ENCODE data around the gene DSTYK. TPM values are rescaled to one million over a fixed set of nuclear protein-coding genes. Genes with fewer than 3 reads are reported as not detected.

The DSTYK gene, protein sequence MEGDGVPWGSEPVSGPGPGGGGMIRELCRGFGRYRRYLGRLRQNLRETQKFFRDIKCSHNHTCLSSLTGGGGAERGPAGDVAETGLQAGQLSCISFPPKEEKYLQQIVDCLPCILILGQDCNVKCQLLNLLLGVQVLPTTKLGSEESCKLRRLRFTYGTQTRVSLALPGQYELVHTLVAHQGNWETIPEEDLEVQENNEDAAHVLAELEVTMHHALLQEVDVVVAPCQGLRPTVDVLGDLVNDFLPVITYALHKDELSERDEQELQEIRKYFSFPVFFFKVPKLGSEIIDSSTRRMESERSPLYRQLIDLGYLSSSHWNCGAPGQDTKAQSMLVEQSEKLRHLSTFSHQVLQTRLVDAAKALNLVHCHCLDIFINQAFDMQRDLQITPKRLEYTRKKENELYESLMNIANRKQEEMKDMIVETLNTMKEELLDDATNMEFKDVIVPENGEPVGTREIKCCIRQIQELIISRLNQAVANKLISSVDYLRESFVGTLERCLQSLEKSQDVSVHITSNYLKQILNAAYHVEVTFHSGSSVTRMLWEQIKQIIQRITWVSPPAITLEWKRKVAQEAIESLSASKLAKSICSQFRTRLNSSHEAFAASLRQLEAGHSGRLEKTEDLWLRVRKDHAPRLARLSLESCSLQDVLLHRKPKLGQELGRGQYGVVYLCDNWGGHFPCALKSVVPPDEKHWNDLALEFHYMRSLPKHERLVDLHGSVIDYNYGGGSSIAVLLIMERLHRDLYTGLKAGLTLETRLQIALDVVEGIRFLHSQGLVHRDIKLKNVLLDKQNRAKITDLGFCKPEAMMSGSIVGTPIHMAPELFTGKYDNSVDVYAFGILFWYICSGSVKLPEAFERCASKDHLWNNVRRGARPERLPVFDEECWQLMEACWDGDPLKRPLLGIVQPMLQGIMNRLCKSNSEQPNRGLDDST
- total RNA-seq = 15.5 TPM
- polyA plus RNA-seq = 8.6 TPM

- no peaks in the 10 kb centered on the region for H3K36me3 ChIP-seq (ENCODE audit: insufficient read depth)
- WGBS = under 1% methylated on average over 67 of the region's 67 CpGs
- peak within 1 kb of the TSS; percentile 83 for H3K4me3 ChIP-seq (ENCODE audit: low read depth, low read length)
- H3K4me1 ChIP-seq (ENCODE audit: insufficient read depth) = no peaks in the 10 kb centered on the region
- peak; percentile 90 for DNase-seq (ENCODE audit: extremely low spot score)
- H3K27ac ChIP-seq (ENCODE audit: low read depth) = peak within 1 kb of the TSS; percentile 83
These were observed at the start of gene DSTYK for GRCh38 chr1:205211169-205211838. DSTYK (minus strand) TSS chr1:205211702; CDS start chr1:205211535, 167 bp downstream.

DNA sequence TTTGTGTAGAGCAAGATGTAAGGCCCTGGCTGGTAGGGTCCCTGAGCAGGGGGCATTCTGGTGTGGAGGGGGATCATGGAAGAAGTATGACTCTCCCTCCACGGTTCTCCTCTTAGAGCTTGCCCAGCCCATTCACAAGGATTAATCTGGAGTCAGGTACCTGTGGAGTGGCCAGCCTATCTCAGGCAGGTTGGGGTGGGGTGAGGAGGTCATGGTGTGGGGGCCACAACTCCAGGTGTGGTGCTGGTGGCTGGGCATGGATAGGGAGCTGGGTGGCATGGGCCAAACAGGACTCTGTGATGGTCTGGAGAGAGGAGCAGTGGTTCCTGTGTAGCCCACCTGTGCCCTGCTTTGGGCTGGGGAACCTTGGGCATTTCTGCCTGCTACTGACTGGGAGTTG, 48.5 kb upstream of the DSTYK start:
- WGBS = 86% methylated on average over 1 of the region's 1 CpG

DNA sequence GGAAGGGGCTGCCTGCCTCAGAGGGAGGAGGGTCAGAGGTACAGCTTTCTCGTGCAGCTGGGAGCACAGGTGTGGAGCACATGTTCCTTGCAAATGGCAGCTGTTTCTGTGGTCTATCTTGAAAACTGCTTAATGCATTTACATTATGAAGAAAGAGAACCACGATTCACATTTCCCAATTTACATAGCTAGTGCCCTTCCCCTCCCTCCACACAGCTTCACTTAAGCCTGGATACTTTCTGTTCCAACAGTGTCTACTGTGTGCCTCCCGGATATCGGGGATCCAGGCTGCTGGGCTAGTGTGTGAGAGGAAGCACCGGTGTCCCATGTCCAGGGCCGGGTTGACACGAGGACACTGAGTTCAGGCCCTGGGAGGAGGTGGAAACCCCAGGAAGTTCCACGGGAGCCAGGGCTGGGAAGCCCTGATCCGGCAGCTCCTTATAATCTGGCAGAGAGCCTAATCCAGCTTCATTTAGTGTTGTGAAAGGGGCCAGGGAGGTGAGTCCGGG, 47.9 kb upstream of the DSTYK start:
- Histone ChIP-seq H3K4me3 (ENCODE audit: low read depth, low read length) (no peak overlapping the region), H3K36me3 (ENCODE audit: insufficient read depth) (no peaks in the 10 kb centered on the region), H3K4me1 (ENCODE audit: insufficient read depth) (no peaks in the 10 kb centered on the region), H3K27ac (ENCODE audit: low read depth) (no peak overlapping the region)
- no peak for DNase-seq (ENCODE audit: extremely low spot score)
- WGBS = 54% methylated on average over 10 of the region's 10 CpGs

More for the DNA sequence above, 48.5 kb upstream of the DSTYK start:
- Histone ChIP-seq H3K4me3 (ENCODE audit: low read depth, low read length) (no peak overlapping the region), H3K27ac (ENCODE audit: low read depth) (no peak overlapping the region), H3K36me3 (ENCODE audit: insufficient read depth) (no peaks in the 10 kb centered on the region), H3K4me1 (ENCODE audit: insufficient read depth) (no peaks in the 10 kb centered on the region)
- DNase-seq (ENCODE audit: extremely low spot score) = no peak

DNA sequence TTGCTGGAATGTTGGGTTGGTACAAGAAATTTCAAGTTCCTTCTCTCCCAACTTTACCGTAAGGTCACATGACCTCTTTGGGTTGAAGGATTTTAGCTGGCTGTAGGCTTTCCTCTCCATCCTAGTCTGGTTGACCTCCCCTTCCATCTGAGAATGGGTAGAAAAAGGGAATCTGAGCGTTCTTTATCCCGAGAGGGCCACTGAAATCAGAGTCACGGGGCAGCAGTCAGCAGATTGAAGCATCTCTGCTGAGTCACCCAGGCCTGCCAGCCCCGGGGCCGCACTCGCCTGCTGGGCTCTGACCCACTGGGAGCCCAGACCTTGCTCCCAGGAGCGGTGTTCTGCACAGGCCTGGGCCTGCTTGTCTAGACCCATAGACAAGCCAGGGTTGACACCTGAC, 47.2 kb upstream of the DSTYK start:
- Histone ChIP-seq H3K4me3 (ENCODE audit: low read depth, low read length) (no peak overlapping the region), H3K4me1 (ENCODE audit: insufficient read depth) (no peaks in the 10 kb centered on the region), H3K27ac (ENCODE audit: low read depth) (no peak overlapping the region), H3K36me3 (ENCODE audit: insufficient read depth) (no peaks in the 10 kb centered on the region)
- 85% methylated on average over 8 of the region's 8 CpGs for WGBS
- no peak for DNase-seq (ENCODE audit: extremely low spot score)

- WGBS = 74% methylated on average over 7 of the region's 7 CpGs
- H3K27ac ChIP-seq (ENCODE audit: low read depth) = no peak overlapping the region
- no peaks in the 10 kb centered on the region for H3K36me3 ChIP-seq (ENCODE audit: insufficient read depth)
- no peak for DNase-seq (ENCODE audit: extremely low spot score)
- no peaks in the 10 kb centered on the region for H3K4me1 ChIP-seq (ENCODE audit: insufficient read depth)
- no peak overlapping the region for H3K4me3 ChIP-seq (ENCODE audit: low read depth, low read length)
These were observed 46.8 kb upstream of the DSTYK start for GRCh38 chr1:205258261-205258691.

GRCh38 chr1:205257735-205258134, 46.2 kb upstream of the DSTYK start:
- H3K27ac ChIP-seq (ENCODE audit: low read depth) = no peak overlapping the region

GRCh38 chr1:205256951-205257625, 45.6 kb upstream of the DSTYK start:
- Histone ChIP-seq H3K4me3 (ENCODE audit: low read depth, low read length) (no peak overlapping the region), H3K4me1 (ENCODE audit: insufficient read depth) (no peaks in the 10 kb centered on the region), H3K27ac (ENCODE audit: low read depth) (no peak overlapping the region), H3K36me3 (ENCODE audit: insufficient read depth) (no peaks in the 10 kb centered on the region)
- 92% methylated on average over 19 of the region's 19 CpGs for WGBS
- DNase-seq (ENCODE audit: extremely low spot score) = no peak

More at GRCh38 chr1:205257735-205258134, 46.2 kb upstream of the DSTYK start:
- H3K4me3 ChIP-seq (ENCODE audit: low read depth, low read length) = no peak overlapping the region
- no peak for DNase-seq (ENCODE audit: extremely low spot score)
- no peaks in the 10 kb centered on the region for H3K36me3 ChIP-seq (ENCODE audit: insufficient read depth)
- H3K4me1 ChIP-seq (ENCODE audit: insufficient read depth) = no peaks in the 10 kb centered on the region
- WGBS = 80% methylated on average over 2 of the region's 2 CpGs

GRCh38 chr1:205255941-205256780, 44.7 kb upstream of the DSTYK start:
- H3K4me1 ChIP-seq (ENCODE audit: insufficient read depth) = no peaks in the 10 kb centered on the region
- DNase-seq (ENCODE audit: extremely low spot score) = peak; percentile 74
- WGBS = 34% methylated on average over 8 of the region's 8 CpGs
- H3K4me3 ChIP-seq (ENCODE audit: low read depth, low read length) = no peak overlapping the region
- no peaks in the 10 kb centered on the region for H3K36me3 ChIP-seq (ENCODE audit: insufficient read depth)
- H3K27ac ChIP-seq (ENCODE audit: low read depth) = no peak overlapping the region

DNA sequence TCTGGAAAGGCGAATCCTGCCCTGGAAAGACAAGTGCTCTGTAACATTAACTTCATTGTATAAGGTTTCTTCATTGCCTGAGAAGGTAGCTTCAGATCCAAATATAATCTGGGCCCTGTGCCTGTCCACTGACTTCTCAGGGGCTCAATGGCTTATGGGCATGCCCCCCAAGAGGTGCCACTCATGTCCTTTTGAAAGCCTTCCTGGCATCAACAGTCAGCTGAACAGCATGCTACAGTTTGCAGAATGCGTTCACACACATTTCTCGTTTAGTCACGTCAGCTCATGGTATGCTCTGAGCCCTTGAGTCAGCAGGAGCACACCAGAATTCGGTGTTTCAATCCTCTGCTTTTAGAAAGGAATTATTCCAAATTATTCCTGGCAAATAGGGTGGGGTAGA, 40.1 kb upstream of the DSTYK start:
- no peak overlapping the region for H3K27ac ChIP-seq (ENCODE audit: low read depth)
- DNase-seq (ENCODE audit: extremely low spot score) = no peak
- WGBS = 89% methylated on average over 5 of the region's 5 CpGs
- no peak overlapping the region for H3K4me3 ChIP-seq (ENCODE audit: low read depth, low read length)
- no peaks in the 10 kb centered on the region for H3K4me1 ChIP-seq (ENCODE audit: insufficient read depth)
- H3K36me3 ChIP-seq (ENCODE audit: insufficient read depth) = no peaks in the 10 kb centered on the region

GRCh38 chr1:205250699-205251098, 39.2 kb upstream of the DSTYK start:
- H3K4me1 ChIP-seq (ENCODE audit: insufficient read depth) = no peaks in the 10 kb centered on the region
- no peaks in the 10 kb centered on the region for H3K36me3 ChIP-seq (ENCODE audit: insufficient read depth)
- no peak overlapping the region for H3K27ac ChIP-seq (ENCODE audit: low read depth)
- 66% methylated on average over 6 of the region's 6 CpGs for WGBS
- H3K4me3 ChIP-seq (ENCODE audit: low read depth, low read length) = no peak overlapping the region
- no peak for DNase-seq (ENCODE audit: extremely low spot score)

DNA sequence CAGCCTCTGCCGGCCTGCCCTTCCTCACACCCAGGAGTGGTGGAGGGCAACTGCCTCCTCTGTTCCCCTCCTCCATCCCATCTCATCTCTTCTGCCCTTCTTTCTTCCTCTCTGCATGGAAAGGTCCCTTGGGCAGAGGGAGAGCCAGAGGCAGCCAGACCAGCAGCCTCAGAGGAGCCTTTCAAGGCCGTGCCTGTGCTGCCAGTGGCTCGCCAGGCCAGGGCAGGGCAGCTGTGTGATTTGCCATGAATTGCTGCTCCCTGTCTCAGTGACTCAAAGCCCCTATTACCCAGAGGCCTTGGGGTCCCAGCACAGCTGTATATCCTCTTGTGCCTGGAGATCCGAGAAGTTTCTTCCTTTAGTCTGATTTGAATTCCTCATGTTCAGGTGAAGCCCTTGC, 38.1 kb upstream of the DSTYK start:
- WGBS = 52% methylated on average over 4 of the region's 4 CpGs
- no peak for DNase-seq (ENCODE audit: extremely low spot score)
- Histone ChIP-seq H3K4me3 (ENCODE audit: low read depth, low read length) (no peak overlapping the region), H3K36me3 (ENCODE audit: insufficient read depth) (no peaks in the 10 kb centered on the region), H3K4me1 (ENCODE audit: insufficient read depth) (no peaks in the 10 kb centered on the region), H3K27ac (ENCODE audit: low read depth) (no peak overlapping the region)

All from urinary bladder (tissue), 4 donors.